Peyer's patch (tissue), 4 donors: Measurements from ENCODE around the gene ATG101.

Experiments
- POLR2A ChIP-seq, 2 donors: fragments of 450-650 bp; IDR thresholded peaks; one replicate each; pipeline ENCODE4 v1.5.1; 2017; ENCODE audit warnings: antibody characterized with exemption in 2 of 2, mild to moderate bottlenecking in 2 of 2, moderate library complexity in 2 of 2
- TF ChIP-seq, protein P1 (sequence below), 6 experiments: fragments of 450-650 bp in 4 of 6; fragments of 200-600 bp in 2 of 6; sonication (generic) in 1 of 6; IDR thresholded peaks; one replicate each; pipeline ENCODE4 v1.5.1; 2017 to 2019; ENCODE audit warnings: antibody characterized with exemption in 6 of 6, mild to moderate bottlenecking in 3 of 6, moderate library complexity in 1 of 6

GRCh38 chr12:52093346-52093745, 23.6 kb downstream of the ATG101 start:
- TF ChIP-seq, protein P1, sequence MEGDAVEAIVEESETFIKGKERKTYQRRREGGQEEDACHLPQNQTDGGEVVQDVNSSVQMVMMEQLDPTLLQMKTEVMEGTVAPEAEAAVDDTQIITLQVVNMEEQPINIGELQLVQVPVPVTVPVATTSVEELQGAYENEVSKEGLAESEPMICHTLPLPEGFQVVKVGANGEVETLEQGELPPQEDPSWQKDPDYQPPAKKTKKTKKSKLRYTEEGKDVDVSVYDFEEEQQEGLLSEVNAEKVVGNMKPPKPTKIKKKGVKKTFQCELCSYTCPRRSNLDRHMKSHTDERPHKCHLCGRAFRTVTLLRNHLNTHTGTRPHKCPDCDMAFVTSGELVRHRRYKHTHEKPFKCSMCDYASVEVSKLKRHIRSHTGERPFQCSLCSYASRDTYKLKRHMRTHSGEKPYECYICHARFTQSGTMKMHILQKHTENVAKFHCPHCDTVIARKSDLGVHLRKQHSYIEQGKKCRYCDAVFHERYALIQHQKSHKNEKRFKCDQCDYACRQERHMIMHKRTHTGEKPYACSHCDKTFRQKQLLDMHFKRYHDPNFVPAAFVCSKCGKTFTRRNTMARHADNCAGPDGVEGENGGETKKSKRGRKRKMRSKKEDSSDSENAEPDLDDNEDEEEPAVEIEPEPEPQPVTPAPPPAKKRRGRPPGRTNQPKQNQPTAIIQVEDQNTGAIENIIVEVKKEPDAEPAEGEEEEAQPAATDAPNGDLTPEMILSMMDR (IDR thresholded peaks at IDR 0.05), result no peak
- TF ChIP-seq POLR2A (IDR thresholded peaks at IDR 0.05), result no peak
